Kidney epithelial cell (primary cell): ENCODE data around the gene LSM4. TPM values are rescaled to one million over a fixed set of nuclear protein-coding genes. Genes with fewer than 3 reads are reported as not detected.
A peak's percentile ranks its signal among the peaks of the same experiment; 100 is the strongest.
"Not testable (repeated sequence)": the region's sequence is repeated elsewhere in the genome, so short reads cannot be mapped to it uniquely, and the experiment has no call there.

Source experiments
- DNase-seq: peaks from one replicate; pipeline ENCODE4 v3.0.0-alpha.2; 2010; ENCODE audit warnings: low read depth
- H3K27me3 ChIP-seq: 2 replicates; pipeline ENCODE4 v1.6.0; 2011; ENCODE audit warnings: low read length; ENCODE audit not compliant: control insufficient read depth, insufficient read depth
- H3K36me3 ChIP-seq: 2 replicates; pipeline ENCODE4 v1.5.1; 2011; ENCODE audit warnings: low read length; ENCODE audit not compliant: control insufficient read depth, insufficient read depth
- H3K4me3 ChIP-seq: 2 replicates; pipeline ENCODE4 v1.5.1; 2011; ENCODE audit warnings: low read depth, mild to moderate bottlenecking, control low read depth, low read length
- CTCF ChIP-seq: IDR thresholded peaks from 2 replicates; pipeline ENCODE4 v1.5.1; 2011; ENCODE audit warnings: mild to moderate bottlenecking, moderate library complexity, low read length, control low read depth, inconsistent platforms; ENCODE audit not compliant: insufficient read depth, poor library complexity, severe bottlenecking
- total RNA-seq: library from RNA; depleted of rRNA; stranded (reverse); fragments of >200 nt; gene quantifications from 2 replicates; pipeline ENCODE4 v1.2.3, GENCODE V29; 2015

LSM4 gene
- total RNA-seq, 1 donor from 2014 or later: 367 TPM

GRCh38 chr19:18328340-18329034 lies 5.6 kb upstream of the LSM4 start:
- TF ChIP-seq CTCF: peak; percentile 93
- H3K36me3 ChIP-seq: no peaks in the 10 kb centered on the region
- peak overlapping the region; percentile 34 for H3K4me3 ChIP-seq
- no peaks in the 10 kb centered on the region for H3K27me3 ChIP-seq
- peak; percentile 93 for DNase-seq

- Histone ChIP-seq H3K36me3 (no peaks in the 10 kb centered on the region), H3K4me3 (no peak overlapping the region), H3K27me3 (no peaks in the 10 kb centered on the region)
- no peak for DNase-seq
- no peak for TF ChIP-seq CTCF
Measured at GRCh38 chr19:18326772-18327171, 3.9 kb upstream of the LSM4 start.

- H3K4me3 ChIP-seq, H3K27me3 ChIP-seq, H3K36me3 ChIP-seq, DNase-seq: not testable (repeated sequence)
Measured at GRCh38 chr19:18324373-18324731, 1.5 kb upstream of the LSM4 start.

GRCh38 chr19:18322318-18322758 lies 538 bp downstream of the LSM4 start:
- DNase-seq: no peak
- H3K27me3 ChIP-seq: no peaks in the 10 kb centered on the region

GRCh38 chr19:18321734-18322102 lies 1.2 kb downstream of the LSM4 start:
- H3K36me3 ChIP-seq: peaks cover 1% of the 10 kb centered on the region
- no peak for TF ChIP-seq CTCF
- no peak for DNase-seq
- H3K4me3 ChIP-seq: peak overlapping the region; percentile 65
- H3K27me3 ChIP-seq: no peaks in the 10 kb centered on the region

More at GRCh38 chr19:18322318-18322758, 538 bp downstream of the LSM4 start:
- Histone ChIP-seq H3K4me3 (peak overlapping the region; percentile 65), H3K36me3 (peaks cover 1% of the 10 kb centered on the region)
- TF ChIP-seq CTCF: peak; percentile 33

GRCh38 chr19:18320865-18321733 lies 1.8 kb downstream of the LSM4 start:
- Histone ChIP-seq H3K36me3 (peaks cover 1% of the 10 kb centered on the region), H3K4me3 (no peak overlapping the region)
- TF ChIP-seq CTCF: no peak

More at GRCh38 chr19:18320865-18321733, 1.8 kb downstream of the LSM4 start:
- no peaks in the 10 kb centered on the region for H3K27me3 ChIP-seq
- no peak for DNase-seq
